ENCODE results near the gene TIMM10B. TPM values are rescaled to one million over a fixed set of nuclear protein-coding genes. Genes with fewer than 3 reads are reported as not detected.

TIMM10B gene
- polyA plus RNA-seq, 1 donor = 16.3 TPM

DNA sequence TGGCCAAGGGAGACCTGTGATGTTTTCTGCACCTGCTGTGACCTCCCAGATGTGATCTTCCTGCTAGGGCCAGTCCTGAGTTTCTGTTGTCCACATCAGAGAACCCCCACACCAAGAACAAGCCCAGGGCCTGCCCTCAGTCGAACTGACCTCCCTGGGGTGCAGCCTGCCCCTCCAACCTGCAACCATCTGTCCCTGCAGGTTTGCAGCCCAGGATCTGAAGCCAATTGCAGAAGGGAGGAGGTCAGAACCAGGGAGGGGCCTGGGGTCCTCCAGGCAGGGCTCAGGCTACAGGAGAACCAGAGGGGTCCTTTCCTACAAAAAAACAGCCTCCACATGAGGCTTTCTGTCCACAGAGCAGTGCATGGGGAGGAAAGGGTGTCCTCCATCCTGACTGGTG lies 8.4 kb upstream of the TIMM10B start:
- no peak for DNase-seq (ENCODE audit: low read depth)

- DNase-seq (ENCODE audit: low read depth) = peak; percentile 35
Observed at GRCh38 chr11:6473451-6474412, 7.6 kb upstream of the TIMM10B start, which contains the start of gene TRIM3. TSS of gene TRIM3 (minus strand) at chr11:6473941. CDS start at chr11:6465695, 8,246 bp downstream.

- DNase-seq (ENCODE audit: low read depth) = no peak
Observed at GRCh38 chr11:6474413-6474792, 6.9 kb upstream of the TIMM10B start.

- no peak for DNase-seq (ENCODE audit: low read depth)
Observed at GRCh38 chr11:6474806-6475500, 6.3 kb upstream of the TIMM10B start.

DNA sequence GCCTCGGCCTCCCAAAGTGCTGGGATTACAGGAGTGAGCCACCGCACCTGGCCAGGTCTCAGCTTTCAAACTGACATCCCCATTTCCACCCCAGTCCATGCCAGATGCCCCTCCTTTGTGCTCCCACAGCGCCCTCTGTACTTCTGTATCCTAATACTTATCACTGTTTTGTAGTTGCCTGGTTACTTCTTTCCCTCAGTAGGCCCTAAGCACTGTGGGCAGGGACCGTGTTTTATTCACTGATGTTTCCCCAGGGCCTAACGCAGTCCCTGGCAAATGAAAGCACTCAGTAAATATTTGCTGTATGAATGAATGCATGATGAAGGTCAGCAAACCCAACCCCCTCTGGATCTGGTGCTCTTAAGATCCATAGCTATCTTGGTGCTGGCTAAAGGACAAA lies 5.4 kb upstream of the TIMM10B start:
- no peak for DNase-seq (ENCODE audit: low read depth)

DNA sequence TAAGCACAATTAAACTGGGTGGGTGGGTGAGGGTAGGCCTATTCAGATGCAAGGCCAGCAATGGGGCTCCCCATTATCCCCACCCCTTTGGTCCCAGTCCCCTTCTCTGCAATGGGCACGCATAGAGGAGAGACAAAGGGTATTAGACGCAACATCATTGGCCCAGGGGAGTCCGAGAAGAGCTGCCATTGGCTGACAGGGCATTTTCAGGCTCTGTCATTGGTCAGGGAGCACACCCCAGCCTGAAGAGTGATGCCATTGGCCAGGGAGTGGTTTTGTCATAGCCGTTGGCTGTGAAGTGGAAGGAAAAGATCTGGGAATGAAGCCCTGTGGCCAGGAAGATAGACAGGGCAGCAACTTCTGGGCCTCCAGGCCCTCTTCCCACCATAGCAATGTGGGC lies 4.7 kb upstream of the TIMM10B start:
- DNase-seq (ENCODE audit: low read depth) = no peak

DNA sequence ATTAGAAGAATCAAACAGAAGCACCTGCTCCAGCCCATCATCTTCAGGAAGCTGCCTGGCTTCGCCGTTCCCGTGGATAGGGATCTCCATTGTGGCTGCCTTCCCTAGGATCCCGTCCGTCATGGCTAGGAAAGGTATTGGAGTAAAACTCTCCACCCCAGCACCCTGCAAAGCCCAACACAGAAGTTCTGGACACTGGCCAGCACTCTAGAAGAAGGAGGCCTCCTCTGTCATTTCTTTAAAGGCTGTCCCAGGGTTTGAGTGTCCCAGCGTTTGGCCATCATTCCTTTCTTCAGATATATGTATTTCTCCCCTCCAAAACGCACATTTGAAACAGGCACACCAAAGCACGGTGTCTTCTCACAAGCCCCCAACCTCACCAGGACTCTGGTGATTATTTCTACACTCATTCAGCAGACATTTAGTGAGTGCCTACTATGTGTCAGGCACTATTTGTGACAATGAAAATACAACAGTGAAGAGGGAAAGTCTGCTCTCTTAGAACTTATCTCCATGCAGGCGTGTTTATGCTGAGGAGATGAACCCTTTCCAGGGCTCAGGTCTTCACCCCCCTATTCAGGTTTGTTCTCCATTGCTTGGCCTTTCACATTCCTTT lies 894 bp upstream of the TIMM10B start:
- no peak for DNase-seq (ENCODE audit: low read depth)

DNA sequence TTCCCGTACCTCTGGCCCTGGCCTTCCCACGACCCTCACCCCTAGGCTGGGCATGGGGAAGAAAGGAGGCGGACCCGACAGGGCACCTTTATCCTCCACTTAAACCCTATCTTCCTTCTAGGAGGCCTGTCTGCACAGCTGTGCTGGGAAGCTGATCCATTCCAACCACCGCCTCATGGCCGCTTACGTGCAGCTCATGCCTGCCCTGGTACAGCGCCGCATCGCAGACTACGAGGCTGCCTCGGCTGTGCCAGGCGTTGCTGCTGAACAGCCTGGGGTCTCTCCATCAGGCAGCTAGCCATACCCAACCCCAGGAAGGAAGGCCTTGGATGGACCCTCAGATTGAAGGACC lies 599 bp downstream of the TIMM10B start:
- DNase-seq (ENCODE audit: low read depth) = no peak

DNA sequence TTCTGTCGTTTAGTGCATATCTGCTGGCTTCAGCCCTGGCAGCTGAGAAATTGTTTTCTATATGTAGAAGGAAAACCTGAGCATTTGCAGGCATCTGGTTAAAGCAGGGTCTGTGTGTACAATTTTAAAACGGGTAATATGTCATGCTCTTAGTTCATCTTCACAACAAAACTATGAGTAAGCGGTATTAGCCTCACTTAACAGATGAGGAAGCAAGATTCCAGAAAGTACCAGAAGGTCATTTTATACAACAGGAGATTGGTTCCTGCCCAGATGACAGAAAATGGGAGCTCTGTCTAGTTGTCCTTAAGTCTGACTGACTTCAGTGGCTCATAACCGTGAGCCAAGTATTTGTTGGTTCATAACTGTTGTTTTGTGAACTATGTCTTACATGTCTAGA lies 1.1 kb downstream of the TIMM10B start:
- no peak for DNase-seq (ENCODE audit: low read depth)

- no peak for DNase-seq (ENCODE audit: low read depth)
Observed at GRCh38 chr11:6483015-6483414, 1.7 kb downstream of the TIMM10B start.

- DNase-seq (ENCODE audit: low read depth) = no peak
Observed at GRCh38 chr11:6485661-6486060, 4.4 kb downstream of the TIMM10B start.

DNA sequence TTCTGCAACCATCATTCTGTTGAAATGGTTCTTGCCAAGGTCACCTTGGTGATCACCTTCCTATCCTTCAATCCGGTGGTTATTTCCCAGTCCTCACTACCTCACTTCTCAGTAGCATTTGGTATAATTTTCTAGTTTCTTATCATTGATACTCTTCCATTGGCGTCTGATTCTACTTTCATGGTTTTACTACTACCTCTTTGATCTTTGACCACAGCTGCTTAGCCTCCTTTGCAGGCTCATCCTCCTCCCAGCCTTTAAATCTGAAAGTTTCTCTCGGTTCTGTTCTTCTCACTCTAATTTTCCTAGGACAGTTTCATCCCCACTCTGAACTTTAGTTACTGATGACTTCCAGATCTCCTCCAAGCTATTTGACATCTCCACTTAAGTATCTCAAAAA lies 5.0 kb downstream of the TIMM10B start:
- no peak for DNase-seq (ENCODE audit: low read depth)

DNA sequence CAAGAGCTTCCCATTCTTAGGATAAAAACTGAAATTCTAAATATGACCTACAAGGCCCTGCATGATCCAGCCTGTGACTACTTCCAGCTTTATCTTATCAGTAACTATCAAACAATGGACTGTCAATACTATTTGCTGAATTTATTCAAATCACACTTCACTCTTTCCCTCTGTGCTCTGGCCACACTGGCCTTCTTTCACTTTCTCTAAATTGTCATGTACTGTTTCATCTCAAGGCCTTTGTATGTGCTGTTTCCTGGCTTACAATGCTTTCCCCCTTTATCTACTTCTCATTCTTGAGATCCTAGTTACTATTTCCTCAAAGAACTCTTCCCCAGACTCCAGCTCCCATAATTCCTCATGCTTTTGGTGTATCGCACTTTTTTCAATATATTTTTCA lies 5.6 kb downstream of the TIMM10B start:
- no peak for DNase-seq (ENCODE audit: low read depth)

DNA sequence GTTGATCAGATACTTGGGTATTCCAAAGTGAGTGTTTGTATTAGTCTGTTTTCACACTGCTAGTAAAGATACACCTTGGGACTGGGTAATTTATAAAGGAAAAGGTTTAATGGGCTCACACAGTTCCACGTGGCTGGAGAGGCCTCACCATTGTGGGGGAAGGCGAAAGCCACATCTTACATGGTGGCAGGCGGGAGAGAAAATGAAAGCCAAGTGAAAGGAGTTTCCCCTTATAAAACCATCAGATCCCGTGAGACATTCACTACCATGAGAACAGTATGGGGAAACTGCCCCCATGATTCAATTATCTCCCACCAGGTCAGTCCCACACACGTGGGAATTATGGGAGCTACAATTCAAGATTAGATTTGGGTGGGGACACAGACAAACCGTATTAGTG lies 7.0 kb downstream of the TIMM10B start:
- DNase-seq (ENCODE audit: low read depth) = no peak

DNA sequence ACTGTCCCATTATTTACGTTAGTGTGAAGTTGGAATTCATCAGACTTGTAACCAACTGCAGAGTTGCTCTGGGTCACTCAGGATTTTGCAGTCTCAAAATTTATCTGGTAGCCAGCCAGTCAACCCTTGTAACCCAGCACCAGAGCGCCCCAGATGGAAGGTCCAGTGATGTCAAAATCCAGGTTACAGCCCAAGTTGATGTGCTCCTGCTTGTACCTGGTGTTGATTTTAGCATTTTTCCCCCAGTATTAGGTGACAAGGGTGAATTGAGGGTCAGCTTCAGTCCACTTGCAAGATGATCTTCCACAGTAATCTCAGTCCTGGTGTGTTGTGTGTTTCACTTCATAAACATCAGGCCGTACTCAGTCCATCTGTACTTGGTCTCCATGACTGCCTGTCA lies 7.5 kb downstream of the TIMM10B start:
- no peak for DNase-seq (ENCODE audit: low read depth)

GRCh38 chr11:6489306-6489705 lies 8.0 kb downstream of the TIMM10B start:
- no peak for DNase-seq (ENCODE audit: low read depth)

GRCh38 chr11:6497069-6497839 lies 16.0 kb downstream of the TIMM10B start, which contains the start of gene DNHD1:
TSS of gene DNHD1 (plus strand) at chr11:6497280. CDS start at chr11:6498216, 936 bp downstream.
- no peak for DNase-seq (ENCODE audit: low read depth)

DNA sequence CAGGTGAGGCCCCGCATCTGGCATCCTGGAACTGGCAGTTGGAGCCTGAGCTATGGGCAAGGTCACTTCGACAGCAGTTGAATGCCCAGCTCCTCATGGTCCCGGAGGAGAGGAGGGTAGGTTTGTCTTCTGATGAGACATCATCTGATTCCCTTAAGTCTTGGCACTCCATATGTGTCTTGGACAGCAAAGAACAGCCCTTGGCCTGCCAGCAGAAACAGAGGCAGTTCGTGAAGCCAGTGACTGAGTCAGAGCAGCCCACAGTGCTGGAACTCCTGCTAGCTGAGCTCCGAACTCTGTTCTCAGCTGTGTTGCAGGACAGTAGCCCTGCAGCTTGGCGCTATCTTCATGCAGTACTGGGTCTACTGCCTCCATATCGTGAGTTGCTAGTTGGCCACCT lies 16.8 kb downstream of the TIMM10B start:
- no peak for DNase-seq (ENCODE audit: low read depth)

GRCh38 chr11:6498544-6498943 lies 17.2 kb downstream of the TIMM10B start:
- DNase-seq (ENCODE audit: low read depth) = no peak

DNA sequence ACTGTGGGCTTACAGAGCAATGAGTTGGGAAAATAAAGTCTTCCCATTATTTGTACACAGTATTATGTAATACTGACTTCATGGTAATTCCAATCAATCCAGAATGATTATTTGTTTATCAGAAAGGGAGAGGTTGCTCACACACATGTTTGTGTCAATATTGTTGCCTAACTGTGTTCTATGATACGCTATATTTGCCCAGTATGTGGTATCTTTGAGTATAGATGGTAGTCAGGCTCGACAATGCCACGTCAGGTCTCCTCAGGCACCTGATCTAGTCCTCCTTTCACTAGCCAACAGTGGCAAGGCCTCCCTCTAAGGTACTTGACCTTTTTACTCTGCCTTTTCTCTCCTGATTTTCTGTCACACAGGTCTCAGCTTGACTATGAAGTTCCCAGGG lies 21.1 kb downstream of the TIMM10B start:
- DNase-seq (ENCODE audit: low read depth) = no peak

DNA sequence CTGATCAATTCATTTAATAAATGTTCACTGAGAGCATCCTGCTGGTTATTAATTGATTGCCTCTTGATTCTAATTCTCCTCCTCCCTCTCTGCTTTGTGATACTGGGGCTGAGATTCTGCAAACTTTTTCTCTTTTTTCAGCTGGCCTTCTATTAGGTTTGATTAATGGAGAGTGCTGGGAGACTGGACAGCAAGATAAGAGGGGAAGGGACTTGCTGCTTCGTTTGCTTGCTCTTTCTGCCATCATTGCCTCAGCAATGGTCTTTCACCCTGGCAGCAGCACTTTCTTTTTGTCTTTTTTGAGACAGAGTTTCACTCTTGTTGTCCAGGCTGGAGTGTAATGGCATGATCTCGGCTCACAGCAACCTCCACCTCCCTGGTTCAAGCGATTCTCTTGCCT lies 22.9 kb downstream of the TIMM10B start:
- DNase-seq (ENCODE audit: low read depth) = no peak
